Measurements from ENCODE around the gene ABCB11. TPM values are rescaled to one million over a fixed set of nuclear protein-coding genes. Genes with fewer than 3 reads are reported as not detected.

Gene ABCB11
- total RNA-seq, 1 donor from 2014 or later = not detected

Other genes with a start within 250 kb of the ABCB11 start
- not detected in 2 replicates for gene NOSTRIN, start 228.7 kb downstream of the ABCB11 start, total RNA-seq
- gene SPC25, start 140.9 kb downstream of the ABCB11 start, total RNA-seq = 17.9 and 19.9 TPM in 2 replicates
- gene G6PC2, start 130.0 kb downstream of the ABCB11 start, total RNA-seq = not detected in 2 replicates
- 1.6 and 2.3 TPM in 2 replicates for gene DHRS9, start 38.2 kb upstream of the ABCB11 start, total RNA-seq

Measured in activated T-helper 1 cell treated with anti-CD3 and anti-CD28 coated beads, Interleukin-12 subunit alpha, Interleukin-12 subunit beta, Interleukin-2, Interleukin-4 antibody, amounts not matched to agents 30 ng/mL and 10 ng/mL and 1 ng/mL, durations not matched to agents 14 hours and 24 hours and 36 hours (primary cell).